NT2/D1 (cell line): ENCODE measurements around the gene PPARGC1A.

Experiments
- DNase-seq: peaks from one replicate; pipeline ENCODE4 v3.0.0-alpha.2; 2011; ENCODE audit warnings: low read depth, low spot score
- H3K27me3 ChIP-seq: 2 replicates; pipeline ENCODE4 v1.6.0; 2011; ENCODE audit warnings: mild to moderate bottlenecking; ENCODE audit not compliant: insufficient read length, insufficient read depth
- H3K36me3 ChIP-seq: 2 replicates; pipeline ENCODE4 v1.6.1; 2011; ENCODE audit warnings: mild to moderate bottlenecking, low read length, mixed read lengths; ENCODE audit not compliant: insufficient read depth, insufficient read length
- H3K4me1 ChIP-seq: 2 replicates; pipeline ENCODE4 v1.5.1; 2011; ENCODE audit not compliant: insufficient read depth, insufficient read length
- H3K4me3 ChIP-seq: 2 replicates; pipeline ENCODE4 v1.5.1; 2011; ENCODE audit warnings: low read depth; ENCODE audit not compliant: insufficient read length
- H3K9ac ChIP-seq: 2 replicates; pipeline ENCODE4 v1.6.0; 2011; ENCODE audit warnings: low read depth; ENCODE audit not compliant: insufficient read length
- H3K9me3 ChIP-seq: 2 replicates; pipeline ENCODE4 v1.5.1; 2011; ENCODE audit warnings: mild to moderate bottlenecking, low read length; ENCODE audit not compliant: insufficient read depth
- SUZ12 ChIP-seq: IDR thresholded peaks from 2 replicates; pipeline ENCODE4 v1.6.1; 2011; ENCODE audit not compliant: insufficient read length, insufficient read depth; ENCODE audit errors: extremely low read depth
- YY1 ChIP-seq: IDR thresholded peaks from 2 replicates; pipeline ENCODE4 v1.6.1; 2011; ENCODE audit not compliant: insufficient read length, insufficient read depth
- ZNF274 ChIP-seq: IDR thresholded peaks from 2 replicates; pipeline ENCODE4 v1.6.1; 2011; ENCODE audit warnings: mild to moderate bottlenecking, low read depth, low read length

PPARGC1A gene

DNA sequence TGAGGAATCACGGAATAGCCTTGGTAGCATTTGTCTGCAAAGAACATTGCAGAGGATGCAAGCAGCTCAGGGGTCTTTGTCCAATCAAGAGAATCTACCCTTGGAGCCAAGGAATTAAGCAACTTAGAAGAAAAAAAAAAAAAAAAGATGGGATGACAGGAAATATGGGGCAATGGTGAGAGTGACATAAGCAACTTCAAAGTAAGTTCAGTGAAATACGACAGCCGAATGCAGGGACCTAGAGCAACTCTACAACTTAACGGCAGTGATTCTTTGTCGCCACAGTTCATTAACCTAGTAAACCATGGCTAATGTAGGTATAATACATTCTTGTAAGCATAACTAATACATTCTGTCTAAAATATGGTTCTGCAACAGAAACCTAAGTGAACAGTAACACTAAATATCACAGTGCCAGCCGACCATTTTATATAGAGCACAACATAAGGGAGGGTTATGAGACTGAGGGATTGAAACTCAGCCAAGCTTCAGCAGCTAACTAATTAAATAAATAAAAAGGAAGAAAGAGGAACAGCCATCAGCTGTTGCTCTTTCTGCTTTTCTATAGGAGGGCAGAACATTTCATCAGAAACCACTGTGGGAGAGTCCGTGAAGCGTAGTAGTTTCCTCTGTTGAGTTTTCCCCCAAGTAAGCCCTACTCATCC, 74.7 kb downstream of the PPARGC1A start:
- Histone ChIP-seq H3K9ac (no peak overlapping the region), H3K36me3 (no peaks in the 10 kb centered on the region), H3K4me1 (no peaks in the 10 kb centered on the region), H3K9me3 (no peaks in the 10 kb centered on the region), H3K4me3 (no peak overlapping the region), H3K27me3 (no peaks in the 10 kb centered on the region)
- TF ChIP-seq ZNF274 = no peak
- no peak for TF ChIP-seq YY1
- TF ChIP-seq SUZ12 = no peak
- DNase-seq = no peak

DNA sequence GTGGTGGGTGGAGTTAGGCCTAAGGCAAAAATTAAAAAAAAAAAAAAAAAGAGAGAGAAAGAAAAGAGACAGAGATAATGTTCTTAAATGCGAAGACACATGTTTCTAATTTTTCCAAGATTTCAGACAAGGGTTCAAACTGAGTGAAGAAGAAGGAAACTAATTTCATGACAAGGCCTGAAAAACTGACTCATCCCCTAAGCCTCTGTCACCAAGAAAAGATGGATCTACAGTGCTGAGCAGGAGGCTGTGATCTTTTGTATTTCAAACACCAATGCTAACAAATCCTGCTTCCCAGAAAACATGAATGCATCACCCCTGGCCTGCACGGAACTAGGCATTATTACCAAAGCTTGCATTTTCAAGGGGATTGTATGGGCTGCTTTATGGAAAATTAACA, 75.3 kb downstream of the PPARGC1A start:
- no peaks in the 10 kb centered on the region for H3K4me1 ChIP-seq
- DNase-seq = no peak

DNA sequence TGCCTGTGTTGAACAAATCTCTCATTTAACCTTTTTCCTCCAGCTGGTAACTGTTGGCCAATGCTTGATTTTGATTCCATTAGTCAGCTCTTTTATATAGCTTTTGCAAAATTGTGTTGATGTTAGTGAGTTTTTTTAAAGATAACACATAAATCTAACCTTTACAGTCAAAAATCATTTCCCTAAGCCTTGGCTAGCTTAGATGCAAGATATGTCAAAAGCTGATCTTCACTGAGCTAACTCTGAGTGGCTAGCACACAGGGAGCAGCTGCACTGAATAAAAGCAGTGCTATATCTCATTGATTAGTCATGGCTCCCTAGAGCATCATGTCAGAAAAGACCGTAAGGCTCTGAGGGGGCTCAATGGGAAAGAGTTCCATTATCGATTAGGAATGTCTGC, 78.7 kb downstream of the PPARGC1A start:
- Histone ChIP-seq H3K9ac (no peak overlapping the region), H3K27me3 (no peaks in the 10 kb centered on the region), H3K36me3 (no peaks in the 10 kb centered on the region), H3K9me3 (no peaks in the 10 kb centered on the region; the same call in 1 of the 2 replicates), H3K4me1 (no peaks in the 10 kb centered on the region), H3K4me3 (no peak overlapping the region)
- no peak for DNase-seq
- TF ChIP-seq YY1 (no peak), ZNF274 (no peak)

More for the DNA sequence above, 75.3 kb downstream of the PPARGC1A start:
- Histone ChIP-seq H3K36me3 (no peaks in the 10 kb centered on the region), H3K9ac (no peak overlapping the region), H3K4me3 (no peak overlapping the region), H3K27me3 (no peaks in the 10 kb centered on the region), H3K9me3 (no peaks in the 10 kb centered on the region)
- no peak for TF ChIP-seq SUZ12

DNA sequence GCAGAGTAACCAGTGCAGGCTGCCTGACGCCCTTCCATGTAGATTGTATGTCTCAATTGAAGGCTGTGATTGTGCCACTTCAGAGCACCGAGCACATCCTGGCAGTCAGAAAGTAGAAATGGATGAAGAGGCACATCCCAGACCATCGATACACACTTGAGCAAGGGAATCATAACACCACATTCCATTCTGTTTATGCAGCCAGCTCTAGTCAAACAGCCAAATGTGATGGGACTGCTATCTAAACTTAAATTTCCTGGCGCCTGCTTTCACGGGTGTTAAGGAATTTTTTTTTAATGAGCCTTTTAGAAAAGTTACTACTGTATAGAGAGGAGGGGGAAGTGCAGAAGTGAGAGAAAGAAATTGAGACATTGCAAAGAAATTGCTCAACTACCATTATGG, 84.4 kb downstream of the PPARGC1A start:
- H3K4me3 ChIP-seq = no peak overlapping the region
- no peak for DNase-seq
- no peaks in the 10 kb centered on the region; the same call in 1 of the 2 replicates for H3K9me3 ChIP-seq
- H3K36me3 ChIP-seq = no peaks in the 10 kb centered on the region
- H3K9ac ChIP-seq = no peak overlapping the region
- H3K27me3 ChIP-seq = no peaks in the 10 kb centered on the region
- no peak for TF ChIP-seq SUZ12
- TF ChIP-seq ZNF274 = no peak
- no peak for TF ChIP-seq YY1
- no peaks in the 10 kb centered on the region for H3K4me1 ChIP-seq

DNA sequence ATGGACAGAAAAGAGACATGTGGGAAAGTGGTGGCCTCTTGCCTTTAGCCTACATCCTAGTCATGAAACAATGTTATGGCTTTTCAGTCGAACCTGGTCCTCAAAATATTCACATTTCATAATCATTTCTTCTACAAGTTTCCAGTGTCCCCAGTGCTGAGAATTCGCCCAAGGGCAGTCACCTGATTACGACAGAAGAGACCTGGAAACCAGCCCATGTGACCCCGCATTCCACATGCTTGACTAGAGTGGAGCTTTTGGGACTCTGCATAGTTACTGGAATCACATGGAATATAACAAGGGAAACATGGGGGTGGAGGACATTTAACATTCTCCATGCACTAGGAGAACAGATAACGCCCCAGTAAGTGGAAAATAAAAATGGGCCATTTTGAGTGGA, 100.1 kb downstream of the PPARGC1A start:
- H3K9me3 ChIP-seq = no peaks in the 10 kb centered on the region

DNA sequence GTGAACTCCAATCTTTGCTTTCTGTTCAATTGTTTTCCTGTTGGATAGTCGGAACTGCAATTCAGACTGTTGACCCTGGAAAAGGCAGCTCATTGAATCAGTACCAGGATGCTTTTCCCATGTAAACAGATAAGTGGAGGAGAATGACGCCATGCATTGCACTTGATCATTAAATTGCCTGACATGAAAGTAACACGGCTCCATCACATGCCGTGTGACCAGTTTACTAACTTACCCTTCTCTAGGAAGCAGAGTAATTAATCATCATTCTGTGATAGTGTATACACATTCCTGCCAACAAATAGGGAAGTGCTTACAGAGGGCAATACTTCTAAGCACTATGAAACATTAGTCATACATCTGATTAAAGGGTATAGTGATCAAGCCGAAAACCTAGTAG, 101.4 kb downstream of the PPARGC1A start:
- TF ChIP-seq SUZ12 (no peak), ZNF274 (no peak), YY1 (no peak)
- Histone ChIP-seq H3K4me1 (no peaks in the 10 kb centered on the region), H3K27me3 (no peaks in the 10 kb centered on the region), H3K4me3 (no peak overlapping the region), H3K36me3 (no peaks in the 10 kb centered on the region), H3K9me3 (no peaks in the 10 kb centered on the region), H3K9ac (no peak overlapping the region)
- no peak for DNase-seq

More for the DNA sequence above, 100.1 kb downstream of the PPARGC1A start:
- H3K36me3 ChIP-seq = no peaks in the 10 kb centered on the region
- TF ChIP-seq YY1 (no peak), ZNF274 (no peak), SUZ12 (no peak)
- H3K4me1 ChIP-seq = no peaks in the 10 kb centered on the region
- no peak overlapping the region for H3K9ac ChIP-seq
- H3K4me3 ChIP-seq = no peak overlapping the region
- H3K27me3 ChIP-seq = no peaks in the 10 kb centered on the region
- no peak for DNase-seq

DNA sequence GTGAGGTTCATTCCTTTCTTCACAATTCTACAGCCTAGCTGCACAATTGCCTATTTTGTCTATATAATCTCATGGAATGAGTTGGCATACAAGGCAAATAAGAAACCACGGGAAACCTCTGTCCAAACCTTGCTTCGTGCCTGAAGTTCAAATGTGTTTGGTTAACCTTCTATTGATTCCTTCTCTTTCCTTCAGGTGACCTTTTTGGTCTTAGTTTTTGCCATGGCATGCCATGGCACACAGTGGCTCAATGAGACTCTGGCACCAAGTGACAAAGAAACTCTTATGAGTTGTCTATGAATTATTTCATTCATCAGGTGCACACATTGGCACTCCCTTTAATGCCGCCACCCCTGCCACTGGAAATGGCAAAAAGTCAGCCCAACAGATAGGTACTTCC, 101.8 kb downstream of the PPARGC1A start:
- TF ChIP-seq ZNF274 (no peak), SUZ12 (no peak), YY1 (no peak)
- Histone ChIP-seq H3K36me3 (no peaks in the 10 kb centered on the region), H3K4me1 (no peaks in the 10 kb centered on the region), H3K4me3 (no peak overlapping the region), H3K9ac (no peak overlapping the region), H3K27me3 (no peaks in the 10 kb centered on the region), H3K9me3 (no peaks in the 10 kb centered on the region)
- no peak for DNase-seq
